Right atrium auricular region (tissue), 2 donors: ENCODE measurements around the gene ZSCAN29. TPM values are rescaled to one million over a fixed set of nuclear protein-coding genes. Genes with fewer than 3 reads are reported as not detected.

Experiments used
- DNase-seq: peaks from one replicate; pipeline ENCODE4 v3.0.0-alpha.2; 2019; ENCODE audit warnings: low spot score
- H3K27ac ChIP-seq, 2 donors: fragments of 200-600 bp; sonication (generic); 1 replicate in 1 of 2; 2 replicates in 1 of 2; pipeline ENCODE4 v1.5.1; 2016 to 2019
- H3K27me3 ChIP-seq, 2 donors: fragments of 200-600 bp; sonication (generic); one replicate each; pipeline versions ENCODE4 v1.5.1 to v1.6.0; 2017 to 2019
- H3K36me3 ChIP-seq: fragments of 200-600 bp; sonication (generic); one replicate; pipeline ENCODE4 v1.5.1; 2016
- H3K4me1 ChIP-seq, 2 donors: fragments of 200-600 bp; sonication (generic); one replicate each; pipeline versions ENCODE4 v1.5.1 to v1.6.0; 2017 to 2019
- H3K4me3 ChIP-seq, 2 donors: fragments of 200-600 bp; sonication (generic); 1 replicate in 1 of 2; 2 replicates in 1 of 2; pipeline ENCODE4 v1.5.1; 2017 to 2019; ENCODE audit warnings: mild to moderate bottlenecking in 1 of 2, moderate library complexity in 1 of 2
- H3K9me3 ChIP-seq, 2 donors: fragments of 200-600 bp; sonication (generic); one replicate each; pipeline ENCODE4 v1.5.1; 2019
- total RNA-seq, 2 donors: library from RNA; depleted of rRNA; stranded (reverse); fragments of >200 nt; gene quantifications; one replicate each; pipeline ENCODE4 v1.1.0, GENCODE V29; 2016
- TF ChIP-seq, protein P1 (sequence below), 2 donors: fragments of 200-600 bp; sonication (generic); IDR thresholded peaks; one replicate each; pipeline ENCODE4 v1.5.1; 2019; ENCODE audit warnings: antibody characterized with exemption in 2 of 2

ZSCAN29 gene
- total RNA-seq, 2 donors from 2014 or later, result 6.4 to 10.1 TPM

DNA sequence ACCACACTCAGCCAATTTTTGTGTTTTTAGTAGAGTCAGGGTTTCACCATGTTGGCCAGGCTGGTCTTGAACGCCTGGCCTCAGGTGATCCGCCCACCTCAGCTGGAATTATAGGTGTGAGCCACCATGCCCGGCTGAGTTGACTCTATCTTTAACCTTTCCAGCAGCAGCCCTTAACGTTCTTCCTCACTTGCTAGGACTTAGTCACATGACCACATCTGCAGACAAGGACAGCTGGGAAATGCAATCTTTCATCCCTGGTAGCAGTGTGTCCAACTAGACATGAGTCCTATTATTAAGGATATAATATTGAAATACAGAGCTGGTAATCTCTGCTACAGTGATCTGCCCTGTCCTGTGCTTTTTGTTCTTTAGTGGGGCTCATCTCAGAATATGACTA is 58.5 kb downstream of the ZSCAN29 start:
- Histone ChIP-seq H3K27ac (no peak overlapping the region), H3K4me3 (no peak overlapping the region), H3K4me1 (no peaks in the 10 kb centered on the region), H3K27me3 (no peaks in the 10 kb centered on the region), H3K36me3 (no peaks in the 10 kb centered on the region), H3K9me3 (no peaks in the 10 kb centered on the region)
- TF ChIP-seq, protein P1, sequence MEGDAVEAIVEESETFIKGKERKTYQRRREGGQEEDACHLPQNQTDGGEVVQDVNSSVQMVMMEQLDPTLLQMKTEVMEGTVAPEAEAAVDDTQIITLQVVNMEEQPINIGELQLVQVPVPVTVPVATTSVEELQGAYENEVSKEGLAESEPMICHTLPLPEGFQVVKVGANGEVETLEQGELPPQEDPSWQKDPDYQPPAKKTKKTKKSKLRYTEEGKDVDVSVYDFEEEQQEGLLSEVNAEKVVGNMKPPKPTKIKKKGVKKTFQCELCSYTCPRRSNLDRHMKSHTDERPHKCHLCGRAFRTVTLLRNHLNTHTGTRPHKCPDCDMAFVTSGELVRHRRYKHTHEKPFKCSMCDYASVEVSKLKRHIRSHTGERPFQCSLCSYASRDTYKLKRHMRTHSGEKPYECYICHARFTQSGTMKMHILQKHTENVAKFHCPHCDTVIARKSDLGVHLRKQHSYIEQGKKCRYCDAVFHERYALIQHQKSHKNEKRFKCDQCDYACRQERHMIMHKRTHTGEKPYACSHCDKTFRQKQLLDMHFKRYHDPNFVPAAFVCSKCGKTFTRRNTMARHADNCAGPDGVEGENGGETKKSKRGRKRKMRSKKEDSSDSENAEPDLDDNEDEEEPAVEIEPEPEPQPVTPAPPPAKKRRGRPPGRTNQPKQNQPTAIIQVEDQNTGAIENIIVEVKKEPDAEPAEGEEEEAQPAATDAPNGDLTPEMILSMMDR (IDR thresholded peaks at IDR 0.05), result no peak
- no peak for DNase-seq

Other genes starting within 250 kb of the ZSCAN29 start
- 10 to 100 TPM; 11.3 TPM for gene TMEM62, start 237.5 kb downstream of the ZSCAN29 start, total RNA-seq
- 10 to 100 TPM; 50.9 to 60.1 TPM for gene CCNDBP1, start 185.6 kb downstream of the ZSCAN29 start, total RNA-seq
- 1 to 10 TPM; 1.1 TPM for gene EPB42, start 150.0 kb downstream of the ZSCAN29 start, total RNA-seq
- under 1 TPM in 1 of 2 donors, not detected in 1; 0.15 TPM for gene TGM5, start 104.1 kb downstream of the ZSCAN29 start, total RNA-seq
- gene TGM7, start 68.8 kb downstream of the ZSCAN29 start, total RNA-seq, result not detected
- 1 to 10 TPM; 4.4 to 8.6 TPM for gene LCMT2, start 40.5 kb downstream of the ZSCAN29 start, total RNA-seq
- 1 to 10 TPM; 5.9 to 8.5 TPM for gene TUBGCP4, start 58 bp upstream of the ZSCAN29 start, total RNA-seq
- gene TP53BP1, start 122.1 kb upstream of the ZSCAN29 start, total RNA-seq, result 10 to 100 TPM; 23.1 to 34.2 TPM
- gene MAP1A, start 146.6 kb upstream of the ZSCAN29 start, total RNA-seq, result 10 to 100 TPM; 39.3 to 52.7 TPM
- gene PPIP5K1, start 219.2 kb upstream of the ZSCAN29 start, total RNA-seq, result 10 to 100 TPM in 1 of 2 donors, 1 to 10 TPM in 1; 8.3 to 12.3 TPM
- gene CKMT1B, start 223.0 kb upstream of the ZSCAN29 start, total RNA-seq, result 1 to 10 TPM in 1 of 2 donors, not detected in 1; 4.6 TPM
- under 1 TPM in 1 of 2 donors, not detected in 1; 0.39 TPM for gene STRC, start 247.8 kb upstream of the ZSCAN29 start, total RNA-seq